Calu3 (cell line): ENCODE results near the gene SLC22A8. TPM values are rescaled to one million over a fixed set of nuclear protein-coding genes. Genes with fewer than 3 reads are reported as not detected.
"Not testable (repeated sequence)": the region's sequence is repeated elsewhere in the genome, so short reads cannot be mapped to it uniquely, and the experiment has no call there.

ENCODE experiments used
- Bru-seq: library from RNA; stranded (reverse); fragments of 400-500 nt; gene quantifications from one replicate; lab custom pipeline; 2021; lab: Mats Ljungman, UMichigan
- BruChase-seq, 2 experiments: library from RNA; stranded (reverse); fragments of 400-500 nt; gene quantifications; one replicate each; lab custom pipeline; 2021; lab: Mats Ljungman, UMichigan
- BruUV-seq: library from RNA; stranded (reverse); fragments of 400-500 nt; replicated peaks from 2 replicates; lab custom pipeline; 2021; lab: Mats Ljungman, UMichigan
- CTCF ChIA-PET: fragments of 300-600 bp; sonication (Branson Sonifier 250); formaldehyde crosslinking; loops from one replicate; lab custom pipeline; 2022; ENCODE audit warnings: antibody characterized with exemption; lab: Charles Lee
- DNase-seq: peaks from one replicate; pipeline ENCODE4 v3.0.0; 2022
- H3K27ac Mint-ChIP-seq: one replicate; pipeline ENCODE4 v1.8.0; 2022; ENCODE audit warnings: mixed read lengths; ENCODE audit not compliant: unreplicated experiment
- H3K27me3 Mint-ChIP-seq: one replicate; pipeline ENCODE4 v1.8.0; 2022; ENCODE audit warnings: mixed read lengths; ENCODE audit not compliant: unreplicated experiment
- H3K36me3 Mint-ChIP-seq: one replicate; pipeline ENCODE4 v1.8.0; 2022; ENCODE audit warnings: mild to moderate bottlenecking, moderate library complexity, mixed read lengths; ENCODE audit not compliant: insufficient read depth, unreplicated experiment
- H3K4me1 Mint-ChIP-seq: one replicate; pipeline ENCODE4 v1.8.0; 2022; ENCODE audit warnings: mild to moderate bottlenecking, low read depth, mixed read lengths; ENCODE audit not compliant: unreplicated experiment
- H3K4me3 Mint-ChIP-seq: one replicate; pipeline ENCODE4 v1.8.0; 2022; ENCODE audit warnings: mild to moderate bottlenecking, low read depth, moderate library complexity, mixed read lengths; ENCODE audit not compliant: unreplicated experiment
- H3K9me3 Mint-ChIP-seq: one replicate; pipeline ENCODE4 v1.8.0; 2022; ENCODE audit warnings: low read depth, mixed read lengths; ENCODE audit not compliant: unreplicated experiment
- intact Hi-C: fragments of 100-400 bp; cut with micrococcal nuclease; formaldehyde crosslinking; loops from one replicate; pipeline ENCODE4 v1.10.0; 2022; ENCODE audit not compliant: unreplicated experiment
- long read RNA-seq: library from polyadenylated mRNA; stranded (forward); transcript quantifications from one replicate; pipeline ENCODE4 v2.0.0, GENCODE V29; 2022
- total RNA-seq: library from RNA; stranded (reverse); gene quantifications from 2 replicates; pipeline ENCODE4 v1.2.3, GENCODE V29; 2022
- TF ChIP-seq, protein P1 (sequence below): fragments of 200-600 bp; IDR thresholded peaks from one replicate; pipeline ENCODE4 v1.8.0; 2022; ENCODE audit warnings: antibody characterized with exemption; ENCODE audit not compliant: unreplicated experiment

Gene SLC22A8, protein sequence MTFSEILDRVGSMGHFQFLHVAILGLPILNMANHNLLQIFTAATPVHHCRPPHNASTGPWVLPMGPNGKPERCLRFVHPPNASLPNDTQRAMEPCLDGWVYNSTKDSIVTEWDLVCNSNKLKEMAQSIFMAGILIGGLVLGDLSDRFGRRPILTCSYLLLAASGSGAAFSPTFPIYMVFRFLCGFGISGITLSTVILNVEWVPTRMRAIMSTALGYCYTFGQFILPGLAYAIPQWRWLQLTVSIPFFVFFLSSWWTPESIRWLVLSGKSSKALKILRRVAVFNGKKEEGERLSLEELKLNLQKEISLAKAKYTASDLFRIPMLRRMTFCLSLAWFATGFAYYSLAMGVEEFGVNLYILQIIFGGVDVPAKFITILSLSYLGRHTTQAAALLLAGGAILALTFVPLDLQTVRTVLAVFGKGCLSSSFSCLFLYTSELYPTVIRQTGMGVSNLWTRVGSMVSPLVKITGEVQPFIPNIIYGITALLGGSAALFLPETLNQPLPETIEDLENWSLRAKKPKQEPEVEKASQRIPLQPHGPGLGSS
- total RNA-seq (not detected in 2 replicates), Bru-seq, nascent RNA (not detected), BruChase-seq, experiment 1, labeled RNA remaining after a 6-hour chase (not detected), BruChase-seq, experiment 2, labeled RNA remaining after a 2-hour chase (not detected)
- long read RNA-seq = 0 reads

DNA sequence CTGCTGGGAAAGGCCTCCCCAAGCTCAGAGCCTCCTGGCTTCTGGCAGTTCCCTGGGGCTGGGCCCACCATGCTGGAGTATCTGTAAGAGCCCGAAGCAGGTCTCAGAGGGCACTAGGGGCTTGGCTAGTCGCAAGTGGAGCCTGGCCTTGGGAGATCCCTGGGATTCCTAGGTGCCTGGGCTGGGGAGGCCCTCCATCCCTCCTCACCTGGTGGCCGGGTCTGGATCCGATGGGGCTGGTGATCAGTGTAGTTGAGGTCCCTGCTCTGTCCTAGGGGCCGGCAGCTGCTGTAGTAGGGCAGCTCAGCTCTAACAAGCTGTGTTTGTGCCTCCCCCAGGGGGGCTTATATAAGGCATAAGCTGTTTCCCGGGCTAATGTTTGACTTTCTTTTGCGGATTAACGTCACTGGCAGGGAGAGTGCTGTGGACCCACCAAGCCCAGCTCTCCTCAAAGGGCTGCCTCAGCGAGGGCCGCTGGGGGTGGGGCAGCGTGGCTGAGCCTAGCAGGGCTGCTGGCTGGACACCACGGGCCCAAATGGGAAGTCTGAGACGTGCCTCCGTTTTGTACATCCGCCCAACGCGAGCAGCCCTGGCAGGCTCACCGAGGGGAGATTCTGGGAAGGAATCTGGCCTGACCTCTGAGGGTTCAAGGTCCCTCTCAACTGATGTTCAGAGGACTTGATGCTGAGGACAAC lies at the start of gene SLC22A8:
Gene SLC22A8 (minus strand): TSS at position 321 of the 695 bp plus-strand sequence. CDS start 883 bp downstream, outside the sequence.
- Mint-ChIP-seq H3K4me3 (no peak within 1 kb of the TSS), H3K9me3 (no peaks in the 10 kb centered on the region), H3K36me3 (no peaks in the 10 kb centered on the region), H3K27ac (no peak within 1 kb of the TSS), H3K4me1 (no peaks in the 10 kb centered on the region), H3K27me3 (peaks cover 80% of the 10 kb centered on the region)
- no peak for DNase-seq
- CTCF ChIA-PET = no interaction called here
- intact Hi-C loops = no loop called here
- TF ChIP-seq, protein P1, sequence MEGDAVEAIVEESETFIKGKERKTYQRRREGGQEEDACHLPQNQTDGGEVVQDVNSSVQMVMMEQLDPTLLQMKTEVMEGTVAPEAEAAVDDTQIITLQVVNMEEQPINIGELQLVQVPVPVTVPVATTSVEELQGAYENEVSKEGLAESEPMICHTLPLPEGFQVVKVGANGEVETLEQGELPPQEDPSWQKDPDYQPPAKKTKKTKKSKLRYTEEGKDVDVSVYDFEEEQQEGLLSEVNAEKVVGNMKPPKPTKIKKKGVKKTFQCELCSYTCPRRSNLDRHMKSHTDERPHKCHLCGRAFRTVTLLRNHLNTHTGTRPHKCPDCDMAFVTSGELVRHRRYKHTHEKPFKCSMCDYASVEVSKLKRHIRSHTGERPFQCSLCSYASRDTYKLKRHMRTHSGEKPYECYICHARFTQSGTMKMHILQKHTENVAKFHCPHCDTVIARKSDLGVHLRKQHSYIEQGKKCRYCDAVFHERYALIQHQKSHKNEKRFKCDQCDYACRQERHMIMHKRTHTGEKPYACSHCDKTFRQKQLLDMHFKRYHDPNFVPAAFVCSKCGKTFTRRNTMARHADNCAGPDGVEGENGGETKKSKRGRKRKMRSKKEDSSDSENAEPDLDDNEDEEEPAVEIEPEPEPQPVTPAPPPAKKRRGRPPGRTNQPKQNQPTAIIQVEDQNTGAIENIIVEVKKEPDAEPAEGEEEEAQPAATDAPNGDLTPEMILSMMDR = no peak
- no TSS peak for BruUV-seq

DNA sequence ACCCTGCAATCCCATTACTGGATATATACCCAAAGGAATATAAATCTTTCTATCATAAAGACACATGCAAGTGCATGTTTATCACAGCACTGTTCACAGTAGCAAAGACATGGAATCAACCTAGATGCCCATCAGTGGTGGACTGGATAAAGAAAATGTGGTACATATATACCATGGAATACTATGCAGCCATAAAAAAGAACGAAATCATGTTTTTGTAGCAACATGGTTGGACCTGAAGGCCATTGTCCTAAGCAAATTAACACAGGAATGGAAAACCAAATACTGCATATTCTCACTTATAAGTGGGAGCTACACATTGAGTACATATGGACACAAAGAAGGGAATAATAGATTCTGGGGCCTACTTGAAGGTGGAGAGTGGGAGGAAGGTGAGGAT lies 30.6 kb upstream of the SLC22A8 start:
- H3K4me3 Mint-ChIP-seq, CTCF ChIA-PET, BruUV-seq, H3K27ac Mint-ChIP-seq, H3K9me3 Mint-ChIP-seq, H3K4me1 Mint-ChIP-seq, H3K36me3 Mint-ChIP-seq, intact Hi-C loops, DNase-seq: not testable (repeated sequence)
- peaks cover 37% of the 10 kb centered on the region for H3K27me3 Mint-ChIP-seq

DNA sequence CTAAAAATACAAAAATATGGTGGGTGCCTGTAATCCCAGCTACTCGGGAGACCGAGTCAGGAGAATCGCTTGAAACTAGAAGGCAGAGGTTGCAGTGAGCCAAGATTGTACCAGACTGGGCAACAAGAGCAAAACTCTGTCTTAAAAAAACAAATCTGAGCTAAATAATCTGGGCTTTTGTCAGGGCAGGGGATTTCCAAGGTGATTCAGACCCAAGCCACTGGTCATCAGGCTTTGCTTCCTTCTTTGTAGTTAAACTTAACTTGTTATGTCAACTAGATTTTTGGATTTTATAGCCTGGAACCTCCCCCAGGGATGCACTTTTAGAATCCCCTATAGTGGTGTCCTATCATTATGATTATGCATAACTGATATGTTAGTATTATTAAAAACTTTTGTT lies 27.0 kb upstream of the SLC22A8 start:
- no TSS peak for BruUV-seq
- Mint-ChIP-seq H3K36me3 (no peaks in the 10 kb centered on the region), H3K27ac (no peak overlapping the region), H3K9me3 (peaks cover 6% of the 10 kb centered on the region), H3K4me1 (no peaks in the 10 kb centered on the region), H3K4me3 (no peak overlapping the region), H3K27me3 (peaks cover 39% of the 10 kb centered on the region)
- CTCF ChIA-PET = no interaction called here
- TF ChIP-seq, protein P1 = no peak
- no peak for DNase-seq
- intact Hi-C loops = no loop called here

DNA sequence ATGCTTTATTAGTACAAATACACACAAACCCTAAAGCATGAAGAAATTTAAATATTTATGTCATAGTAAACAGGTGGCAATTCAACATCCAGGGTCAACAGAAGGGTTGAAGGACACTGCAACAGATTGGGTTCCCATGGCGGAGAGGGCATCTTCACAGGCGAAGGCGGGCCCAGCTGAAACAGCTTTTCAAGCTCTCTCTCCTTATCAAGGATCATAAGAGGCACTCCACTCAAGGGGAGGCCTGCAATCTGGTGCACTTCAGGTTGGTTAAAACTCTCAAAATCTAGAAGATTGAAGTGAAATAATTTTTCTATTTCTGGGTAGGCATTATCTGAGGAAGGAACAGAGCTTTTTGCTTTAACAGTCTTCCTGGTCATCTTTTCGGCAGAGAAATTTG lies 16.8 kb upstream of the SLC22A8 start:
- intact Hi-C loops = loop anchor here (10.0 kb wide), 1 partner anchor 602 kb away; no protein-coding TSS in a partner anchor
- CTCF ChIA-PET = no interaction called here
- H3K27me3 Mint-ChIP-seq = peaks cover 85% of the 10 kb centered on the region

More for the DNA sequence above, 16.8 kb upstream of the SLC22A8 start:
- H3K36me3 Mint-ChIP-seq = no peaks in the 10 kb centered on the region
- no peaks in the 10 kb centered on the region for H3K9me3 Mint-ChIP-seq
- H3K27ac Mint-ChIP-seq = no peak overlapping the region
- H3K4me3 Mint-ChIP-seq = no peak overlapping the region
- H3K4me1 Mint-ChIP-seq = peaks cover 8% of the 10 kb centered on the region
- TF ChIP-seq, protein P1 = no peak
- DNase-seq = no peak
- BruUV-seq = no TSS peak
